ENCODE measurements around the gene MSI2. TPM values are rescaled to one million over a fixed set of nuclear protein-coding genes. Genes with fewer than 3 reads are reported as not detected.

MSI2 gene
- total RNA-seq, 4 donors from 2014 or later = 60.7 to 101 (median 70.9) TPM

GRCh38 chr17:57356153-57356718 is 99.9 kb downstream of the MSI2 start:
- intact Hi-C loops (cut with DNase I) = loop anchor here (10.0 kb wide), 1 partner anchor 119 kb away; no protein-coding TSS in a partner anchor
- no peak for TF ChIP-seq POLR2A (IDR thresholded peaks at IDR 0.05)
- TF ChIP-seq, protein P1, sequence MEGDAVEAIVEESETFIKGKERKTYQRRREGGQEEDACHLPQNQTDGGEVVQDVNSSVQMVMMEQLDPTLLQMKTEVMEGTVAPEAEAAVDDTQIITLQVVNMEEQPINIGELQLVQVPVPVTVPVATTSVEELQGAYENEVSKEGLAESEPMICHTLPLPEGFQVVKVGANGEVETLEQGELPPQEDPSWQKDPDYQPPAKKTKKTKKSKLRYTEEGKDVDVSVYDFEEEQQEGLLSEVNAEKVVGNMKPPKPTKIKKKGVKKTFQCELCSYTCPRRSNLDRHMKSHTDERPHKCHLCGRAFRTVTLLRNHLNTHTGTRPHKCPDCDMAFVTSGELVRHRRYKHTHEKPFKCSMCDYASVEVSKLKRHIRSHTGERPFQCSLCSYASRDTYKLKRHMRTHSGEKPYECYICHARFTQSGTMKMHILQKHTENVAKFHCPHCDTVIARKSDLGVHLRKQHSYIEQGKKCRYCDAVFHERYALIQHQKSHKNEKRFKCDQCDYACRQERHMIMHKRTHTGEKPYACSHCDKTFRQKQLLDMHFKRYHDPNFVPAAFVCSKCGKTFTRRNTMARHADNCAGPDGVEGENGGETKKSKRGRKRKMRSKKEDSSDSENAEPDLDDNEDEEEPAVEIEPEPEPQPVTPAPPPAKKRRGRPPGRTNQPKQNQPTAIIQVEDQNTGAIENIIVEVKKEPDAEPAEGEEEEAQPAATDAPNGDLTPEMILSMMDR (IDR thresholded peaks at IDR 0.05) = no peak
- no peak overlapping the region for H3K4me3 ChIP-seq (replicated peaks in 1 of 3)

DNA sequence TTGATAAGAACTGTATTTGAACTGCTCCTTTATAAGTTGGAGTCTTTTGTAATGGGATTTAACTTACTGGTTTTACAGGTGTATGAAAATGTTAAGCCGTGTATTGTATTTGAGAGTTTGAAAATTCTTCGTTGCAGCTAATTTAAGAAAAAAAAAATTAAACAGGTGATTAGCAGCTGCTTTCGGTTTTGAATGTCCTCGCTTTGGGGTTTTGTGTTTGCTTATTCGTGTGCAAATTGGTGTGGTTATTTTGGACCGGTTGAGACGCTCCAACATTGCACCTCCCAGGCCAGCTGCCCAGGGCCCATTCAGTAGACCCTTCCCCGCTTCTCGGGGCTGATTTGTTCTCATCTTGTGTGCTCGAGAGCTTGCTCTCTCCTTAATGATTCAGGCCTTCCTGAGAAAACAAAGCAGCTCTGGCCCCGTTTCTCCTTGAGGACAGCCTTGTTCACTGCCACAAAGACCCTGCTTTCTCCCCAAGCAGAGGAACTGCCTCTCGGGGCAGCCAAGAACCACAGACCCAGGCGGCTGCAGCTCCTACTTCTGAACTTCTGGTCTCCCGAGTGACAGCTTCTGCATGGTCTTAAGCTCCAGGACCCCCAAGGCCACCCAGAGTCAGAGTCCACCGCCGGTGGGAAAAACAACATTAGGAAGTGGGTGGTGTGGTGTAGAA is 100.5 kb downstream of the MSI2 start:
- Histone ChIP-seq H3K36me3 (no peaks in the 10 kb centered on the region), H3K27me3 (no peaks in the 10 kb centered on the region), H3K27ac (peak overlapping the region; percentile 90 to 98 (median 95)), H3K9me3 (no peaks in the 10 kb centered on the region), H3K4me3 (replicated peaks in 1 of 3) (no peak overlapping the region), H3K4me1 (peaks cover 41 to 62% of the 10 kb centered on the region in 2 donors)
- peak in 1 of 2 donors; percentile 46 for DNase-seq
- intact Hi-C loops (cut with DNase I) = loop anchor here (10.0 kb wide), 1 partner anchor 118 kb away; no protein-coding TSS in a partner anchor
- no peak for TF ChIP-seq POLR2A (IDR thresholded peaks at IDR 0.05)
- TF ChIP-seq, protein P1 (IDR thresholded peaks at IDR 0.05) = no peak
- WGBS, 2 donors = 42 to 45% methylated on average over 10 to 16 of the region's 16 CpGs

More at GRCh38 chr17:57356153-57356718, 99.9 kb downstream of the MSI2 start:
- Histone ChIP-seq H3K27ac (peak overlapping the region; percentile 90 to 98 (median 95)), H3K36me3 (no peaks in the 10 kb centered on the region), H3K4me1 (peaks cover 41 to 62% of the 10 kb centered on the region in 2 donors), H3K27me3 (no peaks in the 10 kb centered on the region), H3K9me3 (no peaks in the 10 kb centered on the region)
- no peak for DNase-seq
- 89 to 90% methylated on average over 6 of the region's 6 CpGs for WGBS, 2 donors

DNA sequence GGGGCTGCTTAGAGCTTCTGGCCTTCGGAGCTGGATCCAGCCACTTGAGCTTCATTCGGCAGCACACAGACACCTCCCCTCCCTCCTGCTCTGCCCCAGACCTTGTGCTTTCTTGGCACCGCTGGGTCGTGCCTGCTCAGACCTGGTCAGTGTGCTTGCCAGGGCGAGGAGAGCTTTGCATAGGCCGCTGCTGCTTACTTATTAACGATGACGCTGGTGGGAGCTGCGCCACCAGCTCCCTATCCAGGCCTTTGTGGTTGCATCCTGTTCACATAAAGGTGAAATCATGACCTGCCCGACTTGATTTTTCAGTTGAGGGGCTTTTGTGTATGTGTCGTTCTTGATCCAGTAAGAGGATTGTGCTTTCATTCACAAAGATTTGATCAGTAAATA is 101.1 kb downstream of the MSI2 start:
- WGBS, 2 donors = 25 to 40% methylated on average over 10 to 11 of the region's 11 CpGs
- no peaks in the 10 kb centered on the region for H3K36me3 ChIP-seq
- no peaks in the 10 kb centered on the region for H3K9me3 ChIP-seq
- peak overlapping the region; percentile 90 to 98 (median 95) for H3K27ac ChIP-seq
- peaks cover 41 to 62% of the 10 kb centered on the region in 2 donors for H3K4me1 ChIP-seq
- H3K4me3 ChIP-seq (replicated peaks in 1 of 3) = no peak overlapping the region
- DNase-seq = peak; percentile 94 to 95
- intact Hi-C loops (cut with DNase I) = loop anchor here (10.0 kb wide), 1 partner anchor 117 kb away; no protein-coding TSS in a partner anchor
- TF ChIP-seq, protein P1 (IDR thresholded peaks at IDR 0.05) = no peak
- peak in 1 of 2 donors; percentile 80 for TF ChIP-seq POLR2A (IDR thresholded peaks at IDR 0.05)
- no peaks in the 10 kb centered on the region for H3K27me3 ChIP-seq

DNA sequence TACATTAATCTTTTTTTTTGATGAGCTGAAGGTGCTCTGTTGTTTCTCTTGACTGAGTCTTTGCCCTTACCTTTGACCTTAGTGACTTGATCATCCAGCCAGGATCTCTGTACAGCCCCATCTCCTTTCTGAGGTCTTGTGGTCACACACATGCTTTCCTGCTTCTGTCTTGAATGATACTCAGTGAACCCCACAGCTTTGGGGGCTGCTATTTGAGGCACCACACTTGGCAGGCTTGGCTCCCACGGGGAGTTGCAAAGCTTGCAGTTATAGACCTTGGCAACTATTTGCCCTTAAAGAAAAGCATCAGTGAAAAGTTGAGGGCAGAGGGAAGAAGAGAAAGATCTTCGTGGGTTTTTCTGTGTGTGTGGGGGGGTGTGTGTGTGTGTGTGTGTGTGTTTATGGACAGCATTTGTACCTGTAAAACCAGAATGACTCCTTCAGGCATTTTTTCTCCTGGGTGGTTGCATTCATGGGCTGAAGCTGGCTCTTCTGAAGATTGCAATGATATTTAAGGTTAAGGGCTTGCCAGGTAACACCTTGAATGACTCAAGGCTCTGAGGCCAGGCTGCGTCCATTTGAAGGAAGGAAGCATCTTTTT is 101.6 kb downstream of the MSI2 start:
- Histone ChIP-seq H3K27ac (peak overlapping the region; percentile 90 to 98 (median 95)), H3K4me1 (peaks cover 41 to 62% of the 10 kb centered on the region in 2 donors), H3K27me3 (no peaks in the 10 kb centered on the region), H3K4me3 (replicated peaks in 1 of 3) (no peak overlapping the region), H3K9me3 (no peaks in the 10 kb centered on the region), H3K36me3 (no peaks in the 10 kb centered on the region)
- WGBS, 2 donors = 40 to 55% methylated on average over 3 of the region's 3 CpGs
- peak; percentile 17 to 25 for DNase-seq
- TF ChIP-seq POLR2A (IDR thresholded peaks at IDR 0.05) = no peak
- TF ChIP-seq, protein P1 (IDR thresholded peaks at IDR 0.05) = no peak
- intact Hi-C loops (cut with DNase I) = loop anchor here (10.0 kb wide), 1 partner anchor 117 kb away; no protein-coding TSS in a partner anchor

Data from thyroid gland (tissue), 4 donors.